Activated B cell treated with CpG ODN at 0.5 μM for 24 hours (primary cell): ENCODE measurements around the gene SERPINA10. TPM values are rescaled to one million over a fixed set of nuclear protein-coding genes. Genes with fewer than 3 reads are reported as not detected.

Experiments used
- ATAC-seq: fragments of 200-7000 bp; cut with Tn5 transposase; one replicate; pipeline ENCODE4 v1.10.0; 2021; ENCODE audit warnings: low read depth, mild to moderate bottlenecking, moderate library complexity
- CTCF ChIA-PET: fragments of 350-600 bp; sonication (Branson Sonifier 250); formaldehyde crosslinking; loops from one replicate; lab custom pipeline; 2021; ENCODE audit warnings: antibody characterized with exemption; lab: Charles Lee
- POLR2A ChIA-PET: fragments of 350-600 bp; sonication (Branson Sonifier 250); formaldehyde crosslinking; loops from one replicate; lab custom pipeline; 2021; ENCODE audit warnings: antibody characterized with exemption; lab: Charles Lee
- DNase-seq: peaks from one replicate; pipeline ENCODE4 v3.0.0; 2022
- H3K27ac Mint-ChIP-seq: one replicate; pipeline ENCODE4 v1.8.0; 2020; ENCODE audit warnings: mixed read lengths
- H3K27me3 Mint-ChIP-seq: one replicate; pipeline ENCODE4 v1.8.0; 2021; ENCODE audit warnings: mixed read lengths
- H3K36me3 Mint-ChIP-seq: one replicate; pipeline ENCODE4 v1.8.0; 2021; ENCODE audit warnings: low read depth, mixed read lengths
- H3K4me1 Mint-ChIP-seq: one replicate; pipeline ENCODE4 v1.8.0; 2021; ENCODE audit warnings: mixed read lengths
- H3K4me3 Mint-ChIP-seq: one replicate; pipeline ENCODE4 v1.8.0; 2020; ENCODE audit warnings: mild to moderate bottlenecking, mixed read lengths
- H3K9me3 Mint-ChIP-seq: one replicate; pipeline ENCODE4 v1.8.0; 2020; ENCODE audit warnings: mixed read lengths
- CTCF ChIP-seq: fragments of 200-600 bp; IDR thresholded peaks from one replicate; pipeline ENCODE4 v1.8.0; 2022; ENCODE audit warnings: antibody characterized with exemption, mild to moderate bottlenecking
- intact Hi-C: fragments of 100-400 bp; cut with micrococcal nuclease; formaldehyde crosslinking; loops from one replicate; pipeline ENCODE4 v1.15.1; 2024
- total RNA-seq: library from RNA; stranded (reverse); gene quantifications from 2 replicates; pipeline ENCODE4 v1.2.3, GENCODE V29; 2022

SERPINA10 gene
- total RNA-seq, 1 donor from 2014 or later, result not detected

DNA sequence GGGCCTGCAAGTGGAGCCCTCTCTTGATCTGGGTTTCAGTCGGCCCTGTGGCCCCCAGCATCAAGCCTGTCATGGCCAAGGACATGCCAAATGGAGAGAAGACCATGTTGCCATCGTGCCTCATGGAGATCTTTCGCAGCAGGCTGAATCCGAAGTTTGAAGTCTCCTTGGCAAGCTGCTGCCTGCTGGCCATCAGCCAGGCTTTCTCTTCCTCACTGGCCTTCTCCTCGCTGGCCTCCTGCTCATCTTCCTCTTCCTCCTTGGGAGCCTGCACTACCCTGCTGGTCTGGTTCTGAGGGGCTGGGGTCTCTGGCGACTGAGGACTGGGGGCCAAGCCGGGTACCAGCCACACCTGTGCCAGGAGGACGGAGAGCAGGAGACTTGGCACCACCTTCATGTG, 2.9 kb downstream of the SERPINA10 start:
- no peak for TF ChIP-seq CTCF
- ATAC-seq (no peak), DNase-seq (no peak)
- intact Hi-C loops, result no loop called here
- Mint-ChIP-seq H3K27ac (no peak overlapping the region), H3K4me1 (no peaks in the 10 kb centered on the region), H3K4me3 (no peak overlapping the region), H3K36me3 (no peaks in the 10 kb centered on the region), H3K27me3 (no peaks in the 10 kb centered on the region), H3K9me3 (no peaks in the 10 kb centered on the region)
- ChIA-PET POLR2A (no interaction called here), CTCF (no interaction called here)

DNA sequence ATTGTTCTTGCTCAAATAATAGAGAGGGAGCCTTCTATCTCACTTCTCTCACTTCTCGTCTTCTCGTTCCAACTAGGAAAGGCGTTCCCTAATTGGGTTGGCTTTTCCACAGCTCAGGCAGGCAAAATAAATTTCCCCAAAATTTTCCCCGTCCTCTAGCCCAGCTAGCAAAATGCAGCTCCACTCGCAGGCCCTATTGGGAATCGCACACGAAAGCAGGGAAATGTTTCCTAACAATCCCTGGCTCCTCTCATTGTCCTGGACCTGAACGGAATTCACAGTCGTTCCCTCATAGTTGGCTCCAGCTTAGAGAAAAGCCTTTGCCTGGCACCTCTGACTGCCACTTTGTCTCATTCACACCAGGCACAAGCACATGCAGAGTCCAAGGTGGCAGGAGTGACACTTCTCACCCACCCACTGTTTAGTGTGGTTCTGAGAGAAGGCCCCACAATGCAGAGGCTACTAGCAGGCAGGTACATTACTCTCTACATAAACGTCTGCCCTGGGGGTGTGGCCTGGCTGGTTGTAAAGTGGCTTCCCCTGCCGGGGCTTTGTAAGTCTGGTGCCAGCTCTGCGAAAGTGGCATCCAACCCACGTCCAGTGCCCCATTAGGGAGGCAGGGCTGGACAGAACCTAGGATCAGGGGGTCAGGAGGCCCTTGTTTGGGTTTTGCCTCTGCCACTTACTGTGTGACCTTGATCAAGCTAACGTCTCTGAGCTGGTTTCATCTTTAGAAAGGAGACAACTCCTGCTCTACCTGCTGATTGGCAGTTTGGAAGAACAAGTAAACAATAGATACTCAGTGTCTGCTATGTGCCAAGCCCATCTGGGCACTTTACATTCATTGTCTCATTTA, 4.2 kb downstream of the SERPINA10 start:
- H3K27ac Mint-ChIP-seq, result no peak overlapping the region
- no peak for DNase-seq
- H3K4me3 Mint-ChIP-seq, result no peak overlapping the region
- ATAC-seq, result no peak
- no peaks in the 10 kb centered on the region for H3K36me3 Mint-ChIP-seq
- no peaks in the 10 kb centered on the region for H3K9me3 Mint-ChIP-seq
- intact Hi-C loops, result no loop called here
- TF ChIP-seq CTCF, result no peak
- ChIA-PET CTCF (no interaction called here), POLR2A (no interaction called here)
- no peaks in the 10 kb centered on the region for H3K27me3 Mint-ChIP-seq
- no peaks in the 10 kb centered on the region for H3K4me1 Mint-ChIP-seq

GRCh38 chr14:94285158-94285557, 7.9 kb downstream of the SERPINA10 start:
- ATAC-seq (no peak), DNase-seq (no peak)
- Mint-ChIP-seq H3K36me3 (no peaks in the 10 kb centered on the region), H3K4me1 (no peaks in the 10 kb centered on the region), H3K27me3 (no peaks in the 10 kb centered on the region), H3K9me3 (no peaks in the 10 kb centered on the region), H3K4me3 (no peak overlapping the region), H3K27ac (no peak overlapping the region)
- no peak for TF ChIP-seq CTCF
- intact Hi-C loops, result no loop called here
- ChIA-PET CTCF (no interaction called here), POLR2A (no interaction called here)

DNA sequence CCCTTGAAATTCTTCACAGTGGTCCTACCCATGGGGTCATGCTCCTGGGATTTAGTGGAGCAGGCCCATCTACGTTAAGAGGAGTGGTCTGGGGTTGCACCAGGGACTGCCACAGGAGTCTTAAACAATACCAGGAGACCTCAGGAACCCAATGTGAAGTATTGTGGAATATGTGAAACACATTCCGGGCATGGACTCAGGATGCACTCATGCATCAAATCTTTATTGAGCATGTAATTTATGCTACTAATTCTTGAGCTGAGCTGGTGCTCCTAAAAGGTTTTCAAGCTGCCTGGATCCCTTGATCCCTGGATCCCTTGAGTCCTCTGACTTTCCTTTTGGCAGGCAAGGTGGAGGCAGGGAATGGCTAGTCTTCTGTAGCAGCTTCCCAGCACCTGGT, 8.8 kb downstream of the SERPINA10 start:
- ChIA-PET CTCF (no interaction called here), POLR2A (no interaction called here)
- no peak for TF ChIP-seq CTCF
- no peaks in the 10 kb centered on the region for H3K36me3 Mint-ChIP-seq
- H3K9me3 Mint-ChIP-seq, result no peaks in the 10 kb centered on the region
- H3K27me3 Mint-ChIP-seq, result no peaks in the 10 kb centered on the region
- DNase-seq (no peak), ATAC-seq (no peak)
- no peaks in the 10 kb centered on the region for H3K4me1 Mint-ChIP-seq
- intact Hi-C loops, result no loop called here
- H3K4me3 Mint-ChIP-seq, result no peak overlapping the region
- H3K27ac Mint-ChIP-seq, result no peak overlapping the region

- H3K27ac Mint-ChIP-seq, result no peak overlapping the region
- ATAC-seq, result no peak
- POLR2A ChIA-PET, result no interaction called here
Measured at GRCh38 chr14:94282991-94283723, 9.9 kb downstream of the SERPINA10 start.

More at GRCh38 chr14:94282991-94283723, 9.9 kb downstream of the SERPINA10 start:
- TF ChIP-seq CTCF, result no peak
- Mint-ChIP-seq H3K36me3 (no peaks in the 10 kb centered on the region), H3K4me3 (no peak overlapping the region), H3K27me3 (no peaks in the 10 kb centered on the region), H3K4me1 (no peaks in the 10 kb centered on the region), H3K9me3 (no peaks in the 10 kb centered on the region)
- CTCF ChIA-PET, result no interaction called here
- intact Hi-C loops, result no loop called here
- DNase-seq, result no peak
